MM.1S (cell line): ENCODE results near the gene PRKCZ.

Experiments
- EZH2 ChIP-seq: fragments of 300-600 bp; sonication (generic); optimal IDR thresholded peaks from 2 replicates; pipeline ENCODE3; 2017; ENCODE audit warnings: low read depth, mild to moderate bottlenecking, antibody characterized with exemption, low read length, mixed read lengths
- EZH2phosphoT487 ChIP-seq: fragments of 300-600 bp; sonication (generic); IDR thresholded peaks from 2 replicates; pipeline ENCODE4 v1.6.1; 2018; ENCODE audit warnings: antibody characterized with exemption, low read length
- TF ChIP-seq, protein P1 (sequence below): fragments of 300-600 bp; sonication (generic); IDR thresholded peaks from 2 replicates; pipeline ENCODE4 v1.5.1; 2016; ENCODE audit warnings: antibody characterized with exemption, low read length, mixed read lengths

- TF ChIP-seq, protein P1, sequence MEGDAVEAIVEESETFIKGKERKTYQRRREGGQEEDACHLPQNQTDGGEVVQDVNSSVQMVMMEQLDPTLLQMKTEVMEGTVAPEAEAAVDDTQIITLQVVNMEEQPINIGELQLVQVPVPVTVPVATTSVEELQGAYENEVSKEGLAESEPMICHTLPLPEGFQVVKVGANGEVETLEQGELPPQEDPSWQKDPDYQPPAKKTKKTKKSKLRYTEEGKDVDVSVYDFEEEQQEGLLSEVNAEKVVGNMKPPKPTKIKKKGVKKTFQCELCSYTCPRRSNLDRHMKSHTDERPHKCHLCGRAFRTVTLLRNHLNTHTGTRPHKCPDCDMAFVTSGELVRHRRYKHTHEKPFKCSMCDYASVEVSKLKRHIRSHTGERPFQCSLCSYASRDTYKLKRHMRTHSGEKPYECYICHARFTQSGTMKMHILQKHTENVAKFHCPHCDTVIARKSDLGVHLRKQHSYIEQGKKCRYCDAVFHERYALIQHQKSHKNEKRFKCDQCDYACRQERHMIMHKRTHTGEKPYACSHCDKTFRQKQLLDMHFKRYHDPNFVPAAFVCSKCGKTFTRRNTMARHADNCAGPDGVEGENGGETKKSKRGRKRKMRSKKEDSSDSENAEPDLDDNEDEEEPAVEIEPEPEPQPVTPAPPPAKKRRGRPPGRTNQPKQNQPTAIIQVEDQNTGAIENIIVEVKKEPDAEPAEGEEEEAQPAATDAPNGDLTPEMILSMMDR, result no peak
- TF ChIP-seq EZH2 (no peak), EZH2phosphoT487 (no peak)
These were observed 150.9 kb downstream of the PRKCZ start for GRCh38 chr1:2201062-2201461.
